ENCODE measurements around the gene PCDHB10. TPM values are rescaled to one million over a fixed set of nuclear protein-coding genes. Genes with fewer than 3 reads are reported as not detected.
"Not testable (repeated sequence)": the region's sequence is repeated elsewhere in the genome, so short reads cannot be mapped to it uniquely, and the experiment has no call there.

PCDHB10 gene
- total RNA-seq, 3 donors from 2014 or later, result 3.8 to 4.8 (median 4.6) TPM

DNA sequence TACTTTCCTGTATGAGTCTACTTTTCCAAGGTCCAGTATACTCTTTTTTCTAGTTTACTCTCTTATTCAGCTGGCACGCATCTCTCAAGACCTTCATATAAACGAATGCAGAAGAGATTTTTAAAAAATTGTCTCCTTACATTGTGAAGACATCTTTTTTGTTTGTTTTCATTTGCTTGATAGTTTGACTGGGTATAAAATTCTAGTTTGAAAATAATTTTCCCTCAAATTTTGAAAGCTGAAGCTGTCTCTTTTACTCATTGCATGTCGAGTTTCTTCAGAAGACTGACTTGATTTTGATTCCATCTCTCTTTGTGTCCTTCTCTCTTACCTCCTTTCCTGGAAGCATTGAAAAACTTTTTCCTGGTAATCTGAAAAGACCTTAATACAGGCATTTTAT is 4.2 kb downstream of the PCDHB10 start:
- H3K27me3 ChIP-seq, result no peaks in the 10 kb centered on the region
- H3K9me3 ChIP-seq, result peaks cover 69 to 93% of the 10 kb centered on the region in 2 donors
- H3K27ac ChIP-seq, result no peak overlapping the region
- no peak for DNase-seq (ENCODE audit: low spot score in 2 of 2)
- H3K4me3 ChIP-seq, result no peak overlapping the region
- H3K36me3 ChIP-seq, result no peaks in the 10 kb centered on the region
- TF ChIP-seq POLR2A (IDR thresholded peaks at IDR 0.05) (no peak), POLR2AphosphoS5 (IDR thresholded peaks at IDR 0.05) (no peak)
- TF ChIP-seq, protein P1, sequence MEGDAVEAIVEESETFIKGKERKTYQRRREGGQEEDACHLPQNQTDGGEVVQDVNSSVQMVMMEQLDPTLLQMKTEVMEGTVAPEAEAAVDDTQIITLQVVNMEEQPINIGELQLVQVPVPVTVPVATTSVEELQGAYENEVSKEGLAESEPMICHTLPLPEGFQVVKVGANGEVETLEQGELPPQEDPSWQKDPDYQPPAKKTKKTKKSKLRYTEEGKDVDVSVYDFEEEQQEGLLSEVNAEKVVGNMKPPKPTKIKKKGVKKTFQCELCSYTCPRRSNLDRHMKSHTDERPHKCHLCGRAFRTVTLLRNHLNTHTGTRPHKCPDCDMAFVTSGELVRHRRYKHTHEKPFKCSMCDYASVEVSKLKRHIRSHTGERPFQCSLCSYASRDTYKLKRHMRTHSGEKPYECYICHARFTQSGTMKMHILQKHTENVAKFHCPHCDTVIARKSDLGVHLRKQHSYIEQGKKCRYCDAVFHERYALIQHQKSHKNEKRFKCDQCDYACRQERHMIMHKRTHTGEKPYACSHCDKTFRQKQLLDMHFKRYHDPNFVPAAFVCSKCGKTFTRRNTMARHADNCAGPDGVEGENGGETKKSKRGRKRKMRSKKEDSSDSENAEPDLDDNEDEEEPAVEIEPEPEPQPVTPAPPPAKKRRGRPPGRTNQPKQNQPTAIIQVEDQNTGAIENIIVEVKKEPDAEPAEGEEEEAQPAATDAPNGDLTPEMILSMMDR (IDR thresholded peaks at IDR 0.05), result no peak
- intact Hi-C loops (cut with DNase I; ENCODE audit: low total_unique reads), result no loop called here
- H3K4me1 ChIP-seq, result no peaks in the 10 kb centered on the region

DNA sequence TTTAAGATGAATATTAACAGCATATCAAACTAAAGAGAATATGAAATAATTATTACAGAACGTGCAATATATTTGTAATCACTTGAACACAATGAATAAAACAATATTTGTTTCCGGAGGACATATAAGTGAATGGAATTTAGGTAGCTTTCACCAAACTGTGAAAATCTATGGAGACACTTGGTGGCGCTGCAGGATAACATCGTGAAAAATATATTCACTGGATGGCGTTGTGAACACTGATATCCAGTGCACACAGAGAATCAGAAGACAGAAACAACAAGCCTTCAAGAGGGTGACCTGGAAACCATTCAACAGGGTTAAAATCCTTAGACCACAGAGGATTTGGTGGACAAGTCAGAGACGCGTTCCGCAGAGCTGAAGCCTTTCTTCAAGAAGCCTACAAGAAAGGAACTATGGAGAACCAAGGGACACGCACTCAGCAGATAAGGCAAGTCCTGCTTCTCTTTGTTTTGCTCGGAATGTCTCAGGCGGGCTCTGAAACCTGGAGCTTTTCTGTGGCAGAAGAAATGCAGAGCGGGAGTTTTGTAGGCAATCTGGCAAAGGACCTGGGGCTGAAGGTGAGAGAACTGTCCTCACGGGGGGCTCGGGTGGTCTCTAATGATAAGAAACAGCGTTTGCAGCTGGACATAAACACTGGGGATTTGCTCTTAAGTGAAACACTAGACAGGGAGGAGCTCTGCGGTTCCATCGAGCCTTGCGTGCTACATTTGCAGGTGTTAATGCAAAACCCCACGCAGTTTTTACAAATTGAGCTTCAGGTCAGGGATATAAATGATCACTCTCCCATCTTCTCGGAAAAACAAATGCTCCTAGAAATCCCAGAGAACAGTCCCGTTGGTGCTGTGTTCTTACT is 7.4 kb downstream of the PCDHB10 start, which contains the start of gene PCDHB11:
Gene PCDHB11, plus strand, starts transcription at position 269 of the 877 bp plus-strand sequence. Its CDS starts 148 bp downstream, at position 417.
- H3K4me3 ChIP-seq, result peak within 1 kb of the TSS in 2 of 3 donors; percentile 12 to 29
- no peak for TF ChIP-seq POLR2AphosphoS5 (IDR thresholded peaks at IDR 0.05)
- no peaks in the 10 kb centered on the region for H3K36me3 ChIP-seq
- peaks cover 75 to 96% of the 10 kb centered on the region in 2 donors for H3K9me3 ChIP-seq
- no peak for DNase-seq (ENCODE audit: low spot score in 2 of 2)
- H3K27me3 ChIP-seq, result no peaks in the 10 kb centered on the region
- intact Hi-C loops (cut with DNase I; ENCODE audit: low total_unique reads), result no loop called here
- H3K27ac ChIP-seq, result no peak within 1 kb of the TSS
- H3K4me1 ChIP-seq, result no peaks in the 10 kb centered on the region

DNA sequence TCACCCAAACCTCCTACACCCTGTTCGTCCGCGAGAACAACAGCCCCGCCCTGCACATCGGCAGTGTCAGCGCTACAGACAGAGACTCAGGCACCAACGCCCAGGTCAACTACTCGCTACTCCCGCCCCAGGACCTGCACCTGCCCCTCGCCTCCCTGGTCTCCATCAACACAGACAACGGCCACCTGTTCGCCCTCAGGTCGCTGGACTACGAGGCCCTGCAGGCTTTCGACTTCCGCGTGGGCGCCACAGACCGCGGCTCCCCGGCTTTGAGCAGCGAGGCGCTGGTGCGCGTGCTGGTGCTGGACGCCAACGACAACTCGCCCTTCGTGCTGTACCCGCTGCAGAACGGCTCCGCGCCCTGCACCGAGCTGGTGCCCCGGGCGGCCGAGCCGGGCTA is 9.0 kb downstream of the PCDHB10 start:
- intact Hi-C loops (cut with DNase I; ENCODE audit: low total_unique reads); H3K4me3 ChIP-seq; DNase-seq (ENCODE audit: low spot score in 2 of 2); H3K27ac ChIP-seq; H3K4me1 ChIP-seq; H3K36me3 ChIP-seq; H3K27me3 ChIP-seq: not testable (repeated sequence)
- H3K9me3 ChIP-seq, result peaks cover 73 to 90% of the 10 kb centered on the region in 2 donors

DNA sequence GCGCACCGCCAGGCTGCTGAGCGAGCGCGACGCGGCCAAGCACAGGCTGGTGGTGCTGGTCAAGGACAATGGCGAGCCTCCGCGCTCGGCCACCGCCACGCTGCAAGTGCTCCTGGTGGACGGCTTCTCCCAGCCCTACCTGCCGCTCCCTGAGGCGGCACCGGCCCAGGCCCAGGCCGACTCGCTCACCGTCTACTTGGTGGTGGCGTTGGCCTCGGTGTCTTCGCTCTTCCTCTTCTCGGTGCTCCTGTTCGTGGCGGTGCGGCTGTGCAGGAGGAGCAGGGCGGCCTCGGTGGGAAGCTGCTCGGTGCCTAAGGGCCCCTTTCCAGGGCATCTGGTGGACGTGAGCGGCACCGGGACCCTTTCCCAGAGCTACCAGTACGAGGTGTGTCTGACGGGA is 9.5 kb downstream of the PCDHB10 start:
- DNase-seq (ENCODE audit: low spot score in 2 of 2); H3K36me3 ChIP-seq; H3K4me1 ChIP-seq; H3K27me3 ChIP-seq; H3K27ac ChIP-seq; intact Hi-C loops (cut with DNase I; ENCODE audit: low total_unique reads); H3K4me3 ChIP-seq: not testable (repeated sequence)
- peaks cover 70 to 88% of the 10 kb centered on the region in 2 donors for H3K9me3 ChIP-seq

DNA sequence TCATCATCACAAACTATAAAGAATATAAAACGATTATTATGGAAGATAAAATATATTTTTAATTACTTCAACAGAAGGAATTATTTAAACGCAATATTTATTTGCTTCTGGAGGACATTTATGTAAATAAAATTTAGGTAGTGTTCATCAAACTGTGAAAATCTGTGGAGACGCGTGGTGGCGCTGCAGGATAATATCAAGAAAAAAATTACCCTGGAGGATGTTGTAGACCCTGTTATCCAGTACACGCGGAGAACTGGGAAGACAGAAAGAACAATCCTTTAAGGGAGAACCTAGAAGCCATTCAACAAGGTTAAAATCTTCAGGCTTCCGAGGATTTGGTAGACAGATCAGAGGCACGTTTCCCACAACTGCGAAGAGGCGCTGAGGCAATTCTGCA is 16.3 kb downstream of the PCDHB10 start, which contains the start of gene PCDHB12:
Gene PCDHB12, plus strand, starts transcription at position 242 of the 400 bp plus-strand sequence. CDS start 189 bp downstream, outside the sequence.
- intact Hi-C loops (cut with DNase I; ENCODE audit: low total_unique reads), result no loop called here
- no peak for DNase-seq (ENCODE audit: low spot score in 2 of 2)
- peak within 1 kb of the TSS in 2 of 3 donors; percentile 17 to 25 for H3K4me3 ChIP-seq
- H3K9me3 ChIP-seq, result peaks cover 52 to 88% of the 10 kb centered on the region in 2 donors
- no peak within 1 kb of the TSS for H3K27ac ChIP-seq
- H3K4me1 ChIP-seq, result no peaks in the 10 kb centered on the region
- H3K36me3 ChIP-seq, result no peaks in the 10 kb centered on the region
- H3K27me3 ChIP-seq, result no peaks in the 10 kb centered on the region
- TF ChIP-seq POLR2A (IDR thresholded peaks at IDR 0.05) (no peak), POLR2AphosphoS5 (IDR thresholded peaks at IDR 0.05) (no peak)
- TF ChIP-seq, protein P1 (IDR thresholded peaks at IDR 0.05), result no peak

DNA sequence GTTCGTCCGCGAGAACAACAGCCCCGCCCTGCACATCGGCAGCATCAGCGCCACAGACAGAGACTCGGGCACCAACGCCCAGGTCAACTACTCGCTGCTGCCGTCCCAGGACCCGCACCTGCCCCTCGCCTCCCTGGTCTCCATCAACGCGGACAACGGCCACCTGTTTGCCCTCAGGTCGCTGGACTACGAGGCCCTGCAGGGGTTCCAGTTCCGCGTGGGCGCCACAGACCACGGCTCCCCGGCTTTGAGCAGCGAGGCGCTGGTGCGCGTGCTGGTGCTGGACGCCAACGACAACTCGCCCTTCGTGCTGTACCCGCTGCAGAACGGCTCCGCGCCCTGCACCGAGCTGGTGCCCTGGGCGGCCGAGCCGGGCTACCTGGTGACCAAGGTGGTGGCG is 18.1 kb downstream of the PCDHB10 start:
- intact Hi-C loops (cut with DNase I; ENCODE audit: low total_unique reads); H3K4me1 ChIP-seq; H3K27ac ChIP-seq; DNase-seq (ENCODE audit: low spot score in 2 of 2); H3K36me3 ChIP-seq; H3K27me3 ChIP-seq; H3K4me3 ChIP-seq: not testable (repeated sequence)
- peaks cover 52 to 87% of the 10 kb centered on the region in 2 donors for H3K9me3 ChIP-seq

DNA sequence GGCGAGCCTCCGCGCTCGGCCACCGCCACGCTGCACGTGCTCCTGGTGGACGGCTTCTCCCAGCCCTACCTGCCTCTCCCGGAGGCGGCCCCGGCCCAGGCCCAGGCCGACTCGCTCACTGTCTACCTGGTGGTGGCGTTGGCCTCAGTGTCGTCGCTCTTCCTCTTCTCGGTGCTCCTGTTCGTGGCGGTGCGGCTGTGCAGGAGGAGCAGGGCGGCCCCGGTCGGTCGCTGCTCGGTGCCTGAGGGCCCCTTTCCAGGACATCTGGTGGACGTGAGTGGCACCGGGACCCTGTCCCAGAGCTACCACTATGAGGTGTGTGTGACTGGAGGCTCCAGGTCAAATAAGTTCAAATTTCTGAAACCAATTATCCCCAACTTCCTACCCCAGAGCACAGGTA is 18.7 kb downstream of the PCDHB10 start:
- H3K27me3 ChIP-seq; intact Hi-C loops (cut with DNase I; ENCODE audit: low total_unique reads); H3K4me1 ChIP-seq; H3K27ac ChIP-seq; H3K4me3 ChIP-seq; DNase-seq (ENCODE audit: low spot score in 2 of 2); H3K36me3 ChIP-seq: not testable (repeated sequence)
- peaks cover 58 to 88% of the 10 kb centered on the region in 2 donors for H3K9me3 ChIP-seq

All from breast epithelium (tissue), 4 donors.